Endodermal cell (in vitro differentiated cells): ENCODE results near the gene ATP6V1D. TPM values are rescaled to one million over a fixed set of nuclear protein-coding genes. Genes with fewer than 3 reads are reported as not detected.

Experiments
- DNase-seq: peaks from one replicate; pipeline ENCODE4 v3.0.0-alpha.2; 2017
- H3K27ac ChIP-seq: 2 replicates; pipeline ENCODE4 v1.5.1; 2013; ENCODE audit warnings: mild to moderate bottlenecking, low read depth, low read length, moderate library complexity
- H3K27me3 ChIP-seq: 2 replicates; pipeline ENCODE4 v1.6.1; 2013; ENCODE audit warnings: mild to moderate bottlenecking, low read length, moderate library complexity; ENCODE audit not compliant: insufficient read depth, control insufficient read depth, poor library complexity, severe bottlenecking
- H3K36me3 ChIP-seq: 2 replicates; pipeline ENCODE4 v1.7.0; 2013; ENCODE audit warnings: mild to moderate bottlenecking, low read length, moderate library complexity; ENCODE audit not compliant: control insufficient read depth, insufficient read depth
- H3K4me1 ChIP-seq: one replicate; pipeline ENCODE4 v1.7.0; 2013; ENCODE audit warnings: low read length; ENCODE audit not compliant: control insufficient read depth, insufficient read depth
- H3K4me3 ChIP-seq: 2 replicates; pipeline ENCODE4 v1.5.1; 2013; ENCODE audit warnings: mild to moderate bottlenecking, low read length, moderate library complexity
- H3K9ac ChIP-seq: 2 replicates; pipeline ENCODE4 v1.6.1; 2013; ENCODE audit warnings: mild to moderate bottlenecking, low read length, moderate library complexity; ENCODE audit not compliant: poor library complexity, severe bottlenecking; ENCODE audit errors: extremely low read depth
- H3K9me3 ChIP-seq: 2 replicates; pipeline ENCODE4 v1.6.1; 2013; ENCODE audit warnings: mild to moderate bottlenecking, low read length, moderate library complexity; ENCODE audit not compliant: control insufficient read depth
- H3K27ac Mint-ChIP-seq: 2 replicates; pipeline ENCODE4 v1.8.0; 2020; ENCODE audit warnings: mixed read lengths
- H3K27me3 Mint-ChIP-seq: 2 replicates; pipeline ENCODE4 v1.8.0; 2021; ENCODE audit warnings: mild to moderate bottlenecking, mixed read lengths; ENCODE audit not compliant: insufficient read depth
- H3K36me3 Mint-ChIP-seq: 2 replicates; pipeline ENCODE4 v1.8.0; 2020; ENCODE audit warnings: low read depth, mixed read lengths
- H3K4me1 Mint-ChIP-seq: 2 replicates; pipeline ENCODE4 v1.8.0; 2020; ENCODE audit warnings: mixed read lengths
- H3K4me3 Mint-ChIP-seq: 2 replicates; pipeline ENCODE4 v1.8.0; 2020; ENCODE audit warnings: mild to moderate bottlenecking, moderate library complexity, mixed read lengths
- H3K9me3 Mint-ChIP-seq: 2 replicates; pipeline ENCODE4 v1.8.0; 2020; ENCODE audit warnings: mild to moderate bottlenecking, mixed read lengths
- WGBS, 2 experiments: methylation state at CpG; one replicate each; pipeline versions ENCODE4 v1.1.5 to v1.1.7; 2013; ENCODE audit warnings: missing lambda C conversion rate in 2 of 2, mixed read lengths in 1 of 2; ENCODE audit not compliant: insufficient coverage in 1 of 2, insufficient read length in 1 of 2; 5-methylcytosine and 5-hydroxymethylcytosine counted together
- total RNA-seq, 2 donors: library from RNA; stranded (reverse); fragmentation: NEBNext Ultra II Directional in 1 of 2; extraction: Animal tissue kit (Norgen Biotek cat#: 25700) in 1 of 2; gene quantifications; 2 replicates in 1 of 2; 3 replicates in 1 of 2; pipeline ENCODE4 v1.2.1, GENCODE V29; 2021
- TF ChIP-seq, protein P1 (sequence below): fragments of 200-600 bp; sonication (generic); conservative IDR thresholded peaks from 2 replicates; pipeline ENCODE4 v1.5.0; 2021; ENCODE audit warnings: antibody characterized with exemption, mild to moderate bottlenecking

ATP6V1D gene
- total RNA-seq, 2 donors from 2014 or later: 82.2 to 108 TPM

DNA sequence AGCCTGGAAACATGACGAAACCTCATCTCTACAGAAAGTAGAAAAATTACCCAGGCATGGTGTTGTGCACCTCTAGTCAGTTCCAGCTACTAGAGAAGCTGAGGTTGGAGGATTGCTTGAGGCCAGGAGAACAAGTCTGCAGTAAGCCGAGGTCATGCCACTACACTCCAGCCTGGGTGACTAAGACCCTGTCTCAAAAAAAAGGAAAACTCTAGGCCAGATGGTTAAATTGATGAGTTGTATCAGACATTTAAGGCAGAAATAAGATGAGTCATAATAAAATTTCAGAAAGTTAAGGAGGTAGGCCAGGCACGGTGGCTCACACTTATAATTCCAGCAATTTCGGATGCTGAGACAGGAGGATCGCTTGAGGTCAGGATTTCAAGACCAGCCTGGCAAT lies 11.2 kb upstream of the ATP6V1D start:
- no peaks in the 10 kb centered on the region for H3K4me1 ChIP-seq
- DNase-seq: no peak
- no peak overlapping the region for H3K27ac Mint-ChIP-seq
- no peaks in the 10 kb centered on the region for H3K27me3 ChIP-seq
- TF ChIP-seq, protein P1, sequence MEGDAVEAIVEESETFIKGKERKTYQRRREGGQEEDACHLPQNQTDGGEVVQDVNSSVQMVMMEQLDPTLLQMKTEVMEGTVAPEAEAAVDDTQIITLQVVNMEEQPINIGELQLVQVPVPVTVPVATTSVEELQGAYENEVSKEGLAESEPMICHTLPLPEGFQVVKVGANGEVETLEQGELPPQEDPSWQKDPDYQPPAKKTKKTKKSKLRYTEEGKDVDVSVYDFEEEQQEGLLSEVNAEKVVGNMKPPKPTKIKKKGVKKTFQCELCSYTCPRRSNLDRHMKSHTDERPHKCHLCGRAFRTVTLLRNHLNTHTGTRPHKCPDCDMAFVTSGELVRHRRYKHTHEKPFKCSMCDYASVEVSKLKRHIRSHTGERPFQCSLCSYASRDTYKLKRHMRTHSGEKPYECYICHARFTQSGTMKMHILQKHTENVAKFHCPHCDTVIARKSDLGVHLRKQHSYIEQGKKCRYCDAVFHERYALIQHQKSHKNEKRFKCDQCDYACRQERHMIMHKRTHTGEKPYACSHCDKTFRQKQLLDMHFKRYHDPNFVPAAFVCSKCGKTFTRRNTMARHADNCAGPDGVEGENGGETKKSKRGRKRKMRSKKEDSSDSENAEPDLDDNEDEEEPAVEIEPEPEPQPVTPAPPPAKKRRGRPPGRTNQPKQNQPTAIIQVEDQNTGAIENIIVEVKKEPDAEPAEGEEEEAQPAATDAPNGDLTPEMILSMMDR: no peak
- H3K9me3 Mint-ChIP-seq: no peaks in the 10 kb centered on the region
- H3K4me1 Mint-ChIP-seq: no peaks in the 10 kb centered on the region
- H3K9me3 ChIP-seq: no peaks in the 10 kb centered on the region
- WGBS, 2 experiments: 82 to 96% methylated on average over 4 to 5 of the region's 5 CpGs
- peaks cover 94% of the 10 kb centered on the region for H3K36me3 ChIP-seq
- no peak overlapping the region for H3K4me3 ChIP-seq
- H3K4me3 Mint-ChIP-seq: no peak overlapping the region
- H3K9ac ChIP-seq: no peak overlapping the region
- H3K27me3 Mint-ChIP-seq: no peaks in the 10 kb centered on the region
- no peak overlapping the region for H3K27ac ChIP-seq
- H3K36me3 Mint-ChIP-seq: peaks cover 71% of the 10 kb centered on the region

DNA sequence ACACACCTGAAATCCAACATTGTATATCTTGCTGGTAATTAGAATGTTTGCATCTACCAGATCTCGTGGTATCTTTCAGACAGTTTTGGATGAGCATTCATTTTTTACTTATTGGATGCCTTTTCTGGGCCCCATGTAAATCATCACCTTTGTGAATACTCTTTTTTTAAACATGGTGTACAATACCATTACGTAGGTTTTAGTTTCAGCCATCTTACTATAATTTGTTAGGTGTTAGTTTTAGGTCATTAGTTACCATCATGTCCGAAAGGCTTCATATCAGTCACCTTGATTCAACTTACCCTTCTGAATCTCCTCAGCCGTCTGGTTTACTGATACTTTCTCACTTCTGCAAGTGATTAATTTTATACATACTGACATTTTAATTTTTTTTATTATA lies 5.9 kb upstream of the ATP6V1D start:
- no peaks in the 10 kb centered on the region for H3K9me3 Mint-ChIP-seq
- 95 to 100% methylated on average over 2 to 4 of the region's 4 CpGs for WGBS, 2 experiments

DNA sequence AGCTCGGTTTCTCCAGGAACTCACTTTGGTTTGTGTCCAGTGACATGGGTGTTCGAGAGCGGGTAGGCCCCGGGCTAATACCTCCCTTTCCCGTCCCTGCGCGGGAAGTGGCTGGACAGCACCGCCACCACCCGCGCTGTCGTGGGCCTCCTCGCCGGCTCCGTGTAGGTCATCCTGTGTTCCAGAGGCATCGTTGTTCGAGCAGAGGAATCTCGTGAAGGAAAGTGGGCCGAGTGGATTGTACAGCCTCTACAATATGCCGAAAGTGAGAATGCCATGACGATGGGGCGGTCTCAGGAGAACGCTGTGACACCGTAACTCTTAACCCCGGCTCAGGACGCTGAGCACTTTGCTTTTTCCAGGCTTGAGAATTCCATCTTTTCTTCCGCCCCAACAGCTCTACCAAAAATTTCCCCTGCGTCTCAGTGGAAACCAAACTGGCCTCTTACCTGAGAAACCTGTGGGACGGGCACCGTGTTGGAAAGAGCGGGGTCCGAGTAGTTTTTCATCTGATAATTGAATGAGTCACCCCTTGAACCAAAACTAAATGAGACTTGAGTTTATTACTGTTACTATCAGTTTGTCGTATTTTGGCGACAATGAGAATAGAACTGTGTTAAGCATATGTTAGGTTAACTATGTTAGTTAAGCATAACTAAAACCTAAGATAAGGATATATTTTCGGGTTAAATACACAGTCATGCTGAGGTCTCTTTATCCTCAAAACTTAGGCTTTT lies 1.0 kb upstream of the ATP6V1D start:
- H3K4me3 Mint-ChIP-seq: peak overlapping the region; percentile 99
- peak overlapping the region; percentile 97 for H3K4me3 ChIP-seq
- 3 to 4% methylated on average over 17 to 34 of the region's 34 CpGs for WGBS, 2 experiments
- peaks cover 9% of the 10 kb centered on the region for H3K4me1 ChIP-seq
- peaks cover 33% of the 10 kb centered on the region for H3K4me1 Mint-ChIP-seq
- H3K9ac ChIP-seq: peak overlapping the region; percentile 84
- no peaks in the 10 kb centered on the region for H3K9me3 ChIP-seq
- TF ChIP-seq, protein P1: no peak
- peaks cover 26% of the 10 kb centered on the region for H3K36me3 ChIP-seq
- H3K27me3 Mint-ChIP-seq: no peaks in the 10 kb centered on the region
- no peak for DNase-seq
- H3K27ac Mint-ChIP-seq: peak overlapping the region; percentile 99
- H3K36me3 Mint-ChIP-seq: peaks cover 14% of the 10 kb centered on the region
- H3K27ac ChIP-seq: peak overlapping the region; percentile 80
- H3K9me3 Mint-ChIP-seq: no peaks in the 10 kb centered on the region
- H3K27me3 ChIP-seq: no peaks in the 10 kb centered on the region

More for the DNA sequence above, 5.9 kb upstream of the ATP6V1D start:
- TF ChIP-seq, protein P1: no peak
- Histone ChIP-seq H3K4me1 (no peaks in the 10 kb centered on the region), H3K4me3 (no peak overlapping the region), H3K36me3 (peaks cover 64% of the 10 kb centered on the region), H3K27me3 (no peaks in the 10 kb centered on the region), H3K27ac (no peak overlapping the region), H3K9ac (no peak overlapping the region), H3K9me3 (no peaks in the 10 kb centered on the region)
- no peak for DNase-seq
- Mint-ChIP-seq H3K27ac (no peak overlapping the region), H3K27me3 (no peaks in the 10 kb centered on the region), H3K4me3 (no peak overlapping the region), H3K4me1 (peaks cover 6% of the 10 kb centered on the region), H3K36me3 (peaks cover 56% of the 10 kb centered on the region)
